GM23248 (cell line): ENCODE results near the gene SPAG9. TPM values are rescaled to one million over a fixed set of nuclear protein-coding genes. Genes with fewer than 3 reads are reported as not detected.

Source experiments
- DNase-seq: peaks from one replicate; pipeline ENCODE4 v3.0.0-alpha.2; 2015
- H2AFZ ChIP-seq: fragments of 200-600 bp; sonication (generic); 2 replicates; pipeline ENCODE4 v1.6.1; 2016; ENCODE audit warnings: antibody characterized with exemption
- H3F3A ChIP-seq: fragments of 200-600 bp; sonication (generic); 2 replicates; pipeline ENCODE4 v1.6.1; 2016; ENCODE audit warnings: mild to moderate bottlenecking, antibody characterized with exemption, mixed run types; ENCODE audit not compliant: insufficient read depth
- H3K27ac ChIP-seq: fragments of 200-600 bp; sonication (generic); 2 replicates; pipeline ENCODE4 v1.5.1; 2016; ENCODE audit warnings: mild to moderate bottlenecking
- H3K27me3 ChIP-seq: fragments of 200-600 bp; sonication (generic); replicated peaks from 2 replicates; pipeline ENCODE4 v1.6.1; 2016; ENCODE audit warnings: mild to moderate bottlenecking; ENCODE audit not compliant: insufficient read depth
- H3K36me3 ChIP-seq: fragments of 200-600 bp; sonication (generic); 2 replicates; pipeline ENCODE4 v1.6.1; 2016; ENCODE audit warnings: low read depth, mild to moderate bottlenecking
- H3K4me1 ChIP-seq: fragments of 200-600 bp; sonication (generic); 2 replicates; pipeline ENCODE4 v1.6.1; 2016; ENCODE audit warnings: mild to moderate bottlenecking; ENCODE audit not compliant: insufficient read depth
- H3K4me2 ChIP-seq: fragments of 200-600 bp; sonication (generic); one replicate; pipeline ENCODE4 v1.6.1; 2016; ENCODE audit warnings: mild to moderate bottlenecking; ENCODE audit not compliant: unreplicated experiment
- H3K4me3 ChIP-seq: fragments of 200-600 bp; sonication (generic); 2 replicates; pipeline ENCODE4 v1.5.1; 2016; ENCODE audit warnings: mild to moderate bottlenecking
- H3K79me2 ChIP-seq: fragments of 200-600 bp; sonication (generic); 2 replicates; pipeline ENCODE4 v1.6.1; 2016; ENCODE audit warnings: mild to moderate bottlenecking; ENCODE audit not compliant: insufficient read depth
- H3K9ac ChIP-seq: fragments of 200-600 bp; sonication (generic); 2 replicates; pipeline ENCODE4 v1.6.1; 2016; ENCODE audit warnings: mild to moderate bottlenecking
- H3K9me2 ChIP-seq: fragments of 200-600 bp; sonication (generic); 2 replicates; pipeline ENCODE4 v1.6.1; 2016; ENCODE audit warnings: mixed run types, mild to moderate bottlenecking, moderate library complexity; ENCODE audit not compliant: insufficient read depth
- H3K9me3 ChIP-seq: fragments of 200-600 bp; sonication (generic); one replicate; pipeline ENCODE4 v1.6.1; 2017; ENCODE audit warnings: low read depth
- H4K20me1 ChIP-seq: fragments of 200-600 bp; sonication (generic); 2 replicates; pipeline ENCODE4 v1.6.0; 2016; ENCODE audit not compliant: insufficient read depth
- EZH2 ChIP-seq: fragments of 200-600 bp; sonication (generic); IDR thresholded peaks from 2 replicates; pipeline ENCODE4 v1.6.1; 2018; ENCODE audit warnings: antibody characterized with exemption, mild to moderate bottlenecking; ENCODE audit not compliant: insufficient read depth, poor library complexity, severe bottlenecking
- EZH2phosphoT487 ChIP-seq: fragments of 200-600 bp; sonication (generic); IDR thresholded peaks from 2 replicates; pipeline ENCODE4 v1.6.1; 2018; ENCODE audit warnings: antibody characterized with exemption, moderate library complexity, mild to moderate bottlenecking, low read depth; ENCODE audit not compliant: insufficient read depth
- WGBS, 2 experiments: methylation state at CpG; one replicate each; pipeline ENCODE4 v1.1.6; 2015 to 2017; ENCODE audit warnings: low lambda C conversion rate in 2 of 2, low coverage in 1 of 2; ENCODE audit errors: missing lambda C conversion rate in 2 of 2; 5-methylcytosine and 5-hydroxymethylcytosine counted together
- in situ Hi-C: fragments of 300-500 bp; cut with MboI; formaldehyde crosslinking; loops from 2 replicates; pipeline ENCODE4 v1.15.0; 2020
- polyA plus RNA-seq: library from polyadenylated mRNA; unstranded; fragments of >200 nt; fragmentation: Nextera tagmentation; extraction: Ambion mirVana; gene quantifications from 2 replicates; pipeline ENCODE4 v1.2.1, GENCODE V29; 2016
- total RNA-seq: library from RNA; depleted of rRNA; stranded (reverse); fragments of >200 nt; shearing (Covaris generic); gene quantifications from 2 replicates; pipeline ENCODE4 v1.2.3, GENCODE V29; 2014

Gene SPAG9
- total and polyA plus RNA-seq, 2 experiments from 2014 or later, result 21.5 to 58.8 TPM

DNA sequence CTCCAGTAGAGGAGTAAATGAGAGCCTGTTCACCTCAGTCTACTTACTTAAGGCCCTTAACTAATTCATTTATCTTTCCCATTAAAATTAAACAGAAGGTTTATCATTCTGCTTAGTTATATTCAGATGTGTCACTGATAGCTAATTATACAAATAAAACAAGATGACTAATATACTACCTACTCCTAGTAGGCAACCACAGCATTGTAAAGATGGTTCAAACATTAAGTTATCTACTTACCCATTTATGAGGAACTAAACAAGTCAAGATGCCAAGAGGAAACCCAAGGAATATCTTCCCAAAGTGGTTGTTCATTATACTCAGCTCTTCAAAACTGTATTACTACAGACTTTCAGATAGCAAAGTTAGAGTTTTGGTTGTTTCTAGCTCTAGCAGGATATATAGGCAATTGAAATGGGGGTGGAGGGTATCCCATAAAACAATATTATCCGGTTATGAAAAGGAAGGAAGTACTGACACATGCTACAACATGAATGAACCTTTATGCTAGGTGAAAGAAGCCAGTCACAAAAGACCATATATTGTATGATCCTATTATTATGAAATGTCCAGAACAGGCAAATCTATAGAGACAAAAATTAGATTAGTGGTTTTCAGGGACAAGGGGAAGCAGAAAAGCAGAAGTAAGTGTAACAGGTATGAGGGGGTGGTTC is 56.5 kb downstream of the SPAG9 start:
- Histone ChIP-seq H4K20me1 (no peaks in the 10 kb centered on the region; the same call in 1 of the 2 replicates), H3K4me1 (peaks cover 16% of the 10 kb centered on the region), H3K27ac (no peak overlapping the region), H3K9ac (no peak overlapping the region), H3K27me3 (no peaks in the 10 kb centered on the region), H3K9me2 (no peaks in the 10 kb centered on the region), H3K4me2 (no peak overlapping the region), H2AFZ (no peak overlapping the region), H3K36me3 (no peaks in the 10 kb centered on the region), H3K4me3 (no peak overlapping the region), H3K9me3 (no peaks in the 10 kb centered on the region), H3K79me2 (peaks cover 98% of the 10 kb centered on the region), H3F3A (0 out of 2 replicates have a peak, but pooled peaks cover 15% of the 10 kb centered on the region)
- WGBS, 2 experiments, result 96 to 97% methylated on average over 1 of the region's 1 CpG
- peak; percentile 27 for DNase-seq
- in situ Hi-C loops, result no loop called here
- TF ChIP-seq EZH2phosphoT487 (no peak), EZH2 (no peak)

- WGBS, 2 experiments, result 98 to 100% methylated on average over 5 of the region's 5 CpGs
- Histone ChIP-seq H3K9ac (no peak overlapping the region), H3K79me2 (peaks cover 91% of the 10 kb centered on the region), H3F3A (peaks cover 44% of the 10 kb centered on the region), H3K4me1 (peaks cover 41% of the 10 kb centered on the region), H3K9me2 (no peaks in the 10 kb centered on the region), H3K4me3 (no peak overlapping the region), H4K20me1 (no peaks in the 10 kb centered on the region), H3K27ac (no peak overlapping the region), H3K4me2 (no peak overlapping the region), H3K9me3 (no peaks in the 10 kb centered on the region), H2AFZ (no peak overlapping the region), H3K27me3 (no peaks in the 10 kb centered on the region), H3K36me3 (no peaks in the 10 kb centered on the region)
- in situ Hi-C loops, result no loop called here
- DNase-seq, result no peak
- TF ChIP-seq EZH2, result no peak
- no peak for TF ChIP-seq EZH2phosphoT487
Measured at GRCh38 chr17:51060396-51060795, 60.3 kb downstream of the SPAG9 start.

DNA sequence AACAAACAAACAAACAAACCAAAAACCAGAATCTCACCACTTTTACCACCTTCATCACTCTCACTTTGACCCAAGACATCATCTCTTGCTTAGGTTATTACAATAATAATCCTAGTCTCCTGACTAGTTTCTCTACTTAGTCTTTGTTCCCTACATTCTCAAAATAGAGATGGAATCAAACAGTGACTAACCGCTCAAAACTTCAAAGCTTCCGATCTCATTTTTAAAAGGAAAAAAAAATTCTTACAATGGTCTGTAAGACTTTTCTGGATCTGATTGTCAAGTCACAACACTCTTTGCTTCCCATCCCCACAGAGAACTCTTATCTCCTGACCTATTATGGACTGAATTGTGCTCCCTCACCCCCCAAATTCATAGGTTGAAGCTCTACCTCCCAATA is 60.9 kb downstream of the SPAG9 start:
- peaks cover 91% of the 10 kb centered on the region for H3K79me2 ChIP-seq
- DNase-seq, result peak; percentile 58
- no peaks in the 10 kb centered on the region for H4K20me1 ChIP-seq
- no peaks in the 10 kb centered on the region for H3K27me3 ChIP-seq
- in situ Hi-C loops, result no loop called here
- peak overlapping the region; percentile 30 for H3K27ac ChIP-seq
- TF ChIP-seq EZH2 (no peak), EZH2phosphoT487 (no peak)
- no peaks in the 10 kb centered on the region for H3K36me3 ChIP-seq
- H3F3A ChIP-seq, result peaks cover 44% of the 10 kb centered on the region
- WGBS, 2 experiments, result 1 to 11% methylated on average over 2 of the region's 2 CpGs
- H3K4me2 ChIP-seq, result peak overlapping the region; percentile 6
- no peaks in the 10 kb centered on the region for H3K9me3 ChIP-seq
- H3K4me3 ChIP-seq, result no peak overlapping the region
- H3K9me2 ChIP-seq, result no peaks in the 10 kb centered on the region
- no peak overlapping the region for H2AFZ ChIP-seq
- no peak overlapping the region for H3K9ac ChIP-seq
- H3K4me1 ChIP-seq, result peaks cover 41% of the 10 kb centered on the region

DNA sequence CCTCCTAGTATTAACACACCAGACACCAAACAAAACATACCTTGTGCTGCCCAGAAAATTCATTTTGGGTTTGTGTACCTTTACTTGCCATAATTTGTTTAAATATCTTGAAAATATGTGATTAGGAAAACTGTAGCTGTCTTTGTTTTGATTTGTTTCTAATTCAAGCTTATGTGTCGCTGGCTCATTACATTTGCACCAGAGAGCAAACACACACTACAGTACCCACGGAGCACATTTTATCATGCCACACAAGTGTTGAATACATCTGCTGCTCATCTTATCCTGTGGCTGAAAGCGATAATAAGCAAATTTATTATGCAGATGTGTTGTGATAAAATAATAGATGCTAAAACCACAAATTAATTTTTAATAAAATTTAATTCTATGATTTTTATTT is 63.1 kb downstream of the SPAG9 start:
- H3K79me2 ChIP-seq, result peaks cover 87% of the 10 kb centered on the region
- WGBS, 2 experiments, result 81 to 83% methylated on average over 3 of the region's 3 CpGs
- TF ChIP-seq EZH2phosphoT487, result no peak
- no peak for TF ChIP-seq EZH2
- in situ Hi-C loops, result no loop called here
- H3K9me2 ChIP-seq, result no peaks in the 10 kb centered on the region
- no peaks in the 10 kb centered on the region for H4K20me1 ChIP-seq
- H3K4me1 ChIP-seq, result peaks cover 35% of the 10 kb centered on the region
- H3K36me3 ChIP-seq, result no peaks in the 10 kb centered on the region
- H3F3A ChIP-seq, result peaks cover 37% of the 10 kb centered on the region
- peak overlapping the region; percentile 66 for H3K4me2 ChIP-seq
- peak overlapping the region; percentile 62 for H3K9ac ChIP-seq
- no peak overlapping the region for H2AFZ ChIP-seq
- peak overlapping the region; percentile 85 for H3K27ac ChIP-seq
- no peak overlapping the region for H3K4me3 ChIP-seq
- no peaks in the 10 kb centered on the region for H3K27me3 ChIP-seq
- no peaks in the 10 kb centered on the region for H3K9me3 ChIP-seq
- DNase-seq, result peak; percentile 14
